Measurements from ENCODE around the gene SDK1. TPM values are rescaled to one million over a fixed set of nuclear protein-coding genes. Genes with fewer than 3 reads are reported as not detected.

SDK1 gene
- total RNA-seq, 1 donor from 2014 or later, result 0.53 TPM

DNA sequence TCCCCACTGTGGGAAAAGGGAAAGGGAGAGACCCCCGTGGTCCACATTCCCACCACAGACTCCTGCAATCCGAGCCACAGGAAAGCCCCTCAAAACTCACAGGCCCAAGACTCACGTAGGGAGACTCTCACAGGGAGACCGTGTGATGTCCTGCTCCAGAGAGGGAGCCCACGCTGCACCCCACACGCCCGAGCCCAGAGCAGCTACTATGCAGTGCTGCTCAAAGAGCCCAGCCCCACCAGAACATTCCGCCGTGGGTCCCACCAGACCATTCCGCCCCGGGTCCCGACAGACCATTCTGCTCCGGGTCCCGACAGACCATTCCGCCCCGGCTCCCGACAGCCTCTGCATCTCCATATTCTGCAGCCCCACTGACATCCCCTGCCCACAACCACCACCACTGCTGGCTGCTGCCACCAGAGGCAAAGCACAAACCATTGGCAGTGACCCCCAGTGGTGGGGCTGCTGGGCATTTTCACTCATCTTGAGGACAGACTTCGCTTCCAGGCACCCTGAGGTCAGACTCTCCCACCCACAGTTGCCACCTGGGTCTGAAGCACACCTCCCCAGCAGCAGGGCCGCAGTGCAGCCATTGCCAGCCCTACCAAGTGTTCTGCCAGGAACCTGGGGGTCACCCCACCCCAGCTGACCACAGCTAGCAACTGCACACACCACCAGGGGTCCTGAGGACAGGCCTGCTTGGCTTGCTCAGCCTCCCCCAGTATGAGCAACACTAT is 755.7 kb downstream of the SDK1 start:
- peak; percentile 24 for DNase-seq (ENCODE audit: low spot score)
- no peak for ATAC-seq

DNA sequence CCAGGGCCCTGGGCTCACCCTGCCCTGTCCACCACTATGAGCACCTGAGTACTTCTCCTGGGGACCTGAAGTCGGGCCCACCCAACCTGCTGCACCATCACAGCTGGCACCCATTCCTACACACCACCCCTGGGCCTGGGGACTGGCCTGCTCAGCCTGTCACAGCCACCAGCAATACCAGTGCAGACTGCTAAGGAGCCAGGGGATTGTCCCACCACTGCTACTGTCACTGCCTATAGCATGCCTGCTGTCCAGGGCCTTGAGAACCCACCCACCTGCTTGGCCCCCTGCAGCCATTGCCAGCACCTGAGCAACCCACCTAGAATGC is 756.2 kb downstream of the SDK1 start:
- DNase-seq (ENCODE audit: low spot score) (no peak), ATAC-seq (no peak)

DNA sequence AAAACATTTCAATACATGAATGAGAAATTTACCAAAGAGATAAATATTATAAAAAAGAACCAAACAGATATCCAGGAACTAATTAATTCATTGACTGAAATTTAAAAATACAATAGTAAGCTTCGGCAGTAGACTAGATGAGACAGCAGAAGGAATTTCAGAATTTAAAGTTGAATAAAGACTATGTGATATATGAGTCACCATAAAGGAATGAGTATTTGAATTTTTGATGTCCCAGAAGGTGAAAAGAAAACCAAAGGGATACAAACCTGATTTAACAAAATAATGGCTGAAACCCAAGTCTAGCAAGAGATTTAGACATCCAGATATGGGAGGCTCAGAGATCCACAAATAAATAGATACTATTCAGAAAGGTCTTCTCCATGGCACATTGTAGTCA is 757.1 kb downstream of the SDK1 start:
- no peak for DNase-seq (ENCODE audit: low spot score)
- ATAC-seq, result no peak

DNA sequence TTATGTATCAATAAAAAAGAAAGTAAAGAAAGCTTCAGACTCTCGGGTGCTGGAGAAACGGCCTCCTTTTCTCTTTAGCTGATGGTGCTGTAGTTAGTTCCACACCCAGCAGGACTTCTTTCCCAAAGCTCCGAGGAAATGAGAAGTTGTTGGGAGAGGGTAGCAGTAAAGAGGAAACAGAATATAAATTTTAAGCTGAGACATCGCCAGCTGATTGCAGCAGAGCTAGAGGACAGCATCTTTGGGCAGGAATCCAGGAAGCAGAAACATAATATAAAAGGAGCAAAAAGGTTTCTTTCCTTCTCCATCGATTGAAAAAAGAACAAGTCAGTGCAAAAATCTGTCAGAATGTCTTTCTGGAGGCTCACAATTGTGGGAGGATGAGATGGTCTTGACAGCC is 764.1 kb downstream of the SDK1 start:
- ATAC-seq, result no peak
- peak; percentile 3 for DNase-seq (ENCODE audit: low spot score)

DNA sequence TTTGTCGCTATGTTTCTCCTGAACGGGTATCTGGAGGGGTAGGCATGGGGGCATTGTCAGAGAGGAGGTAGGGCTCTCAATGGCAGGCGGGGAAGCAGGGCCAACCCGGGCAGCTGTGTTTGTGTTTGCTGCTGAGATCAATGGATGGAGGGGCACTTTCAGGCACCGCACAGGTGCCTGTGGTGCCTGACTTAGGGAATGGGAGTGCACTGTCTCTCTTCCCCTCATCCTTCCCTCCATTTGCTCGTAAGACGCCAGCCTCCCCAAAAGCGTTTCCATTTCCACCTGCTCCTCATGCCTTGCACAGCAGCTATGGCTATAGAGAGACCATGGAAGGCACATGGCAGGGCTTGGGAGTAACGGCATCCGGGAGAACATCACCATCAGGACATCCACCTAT is 765.2 kb downstream of the SDK1 start:
- ATAC-seq (no peak), DNase-seq (ENCODE audit: low spot score) (peak; percentile 26)

DNA sequence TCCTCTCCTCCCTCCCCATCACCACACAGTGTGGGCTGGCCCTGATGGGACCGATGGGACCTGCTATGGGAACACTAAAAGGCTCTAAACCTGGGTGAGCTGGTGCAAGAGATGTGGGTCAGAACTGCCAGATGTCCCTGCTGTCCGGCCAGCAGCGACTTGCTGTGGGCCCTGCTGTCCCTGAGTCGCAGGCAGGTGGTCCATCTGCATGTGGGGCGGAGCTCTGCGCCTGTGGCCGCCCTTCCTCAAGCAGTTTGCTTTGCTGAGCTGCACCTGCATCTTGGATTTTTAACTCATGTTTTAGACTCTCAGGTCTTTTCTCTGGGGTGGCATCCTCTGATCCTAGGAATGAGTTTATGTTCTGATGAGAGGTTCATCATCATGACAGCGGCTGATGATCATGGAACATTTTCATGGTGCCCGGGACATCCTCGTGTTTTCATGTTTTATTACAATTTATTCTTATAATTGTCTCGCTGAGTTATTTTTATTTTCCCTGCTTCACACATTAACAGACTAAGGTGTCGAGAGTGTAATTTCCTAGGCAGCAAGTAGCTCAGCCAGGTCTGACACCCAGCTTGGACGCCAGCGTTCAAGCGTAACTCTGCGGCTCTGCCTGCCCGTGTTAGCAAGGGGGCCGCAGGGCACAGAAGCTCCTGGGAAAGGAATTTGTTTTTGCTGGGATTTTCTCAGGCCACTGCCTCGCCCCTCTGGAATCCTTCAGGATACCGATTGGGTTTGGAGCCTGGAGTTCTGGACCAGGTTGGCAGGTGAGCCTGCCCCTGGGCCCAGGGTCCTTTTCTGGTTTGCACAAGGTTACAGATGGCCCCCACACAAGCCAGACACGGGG is 765.8 kb downstream of the SDK1 start:
- DNase-seq (ENCODE audit: low spot score) (peak; percentile 22), ATAC-seq (no peak)

DNA sequence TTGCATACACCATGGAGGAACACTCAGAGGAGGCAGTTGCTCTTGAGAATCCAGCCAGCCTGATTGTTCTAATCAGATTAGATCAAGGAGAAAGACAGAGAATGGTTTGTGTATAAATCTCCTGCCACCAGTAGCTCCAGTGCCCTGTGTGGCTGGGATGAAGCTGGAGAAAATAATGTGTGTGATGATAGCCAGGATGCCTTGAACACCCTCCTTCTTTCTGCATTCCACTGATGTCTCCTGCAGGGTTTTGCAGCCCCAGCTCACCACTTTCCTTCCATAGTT is 766.4 kb downstream of the SDK1 start:
- ATAC-seq (no peak), DNase-seq (ENCODE audit: low spot score) (no peak)

DNA sequence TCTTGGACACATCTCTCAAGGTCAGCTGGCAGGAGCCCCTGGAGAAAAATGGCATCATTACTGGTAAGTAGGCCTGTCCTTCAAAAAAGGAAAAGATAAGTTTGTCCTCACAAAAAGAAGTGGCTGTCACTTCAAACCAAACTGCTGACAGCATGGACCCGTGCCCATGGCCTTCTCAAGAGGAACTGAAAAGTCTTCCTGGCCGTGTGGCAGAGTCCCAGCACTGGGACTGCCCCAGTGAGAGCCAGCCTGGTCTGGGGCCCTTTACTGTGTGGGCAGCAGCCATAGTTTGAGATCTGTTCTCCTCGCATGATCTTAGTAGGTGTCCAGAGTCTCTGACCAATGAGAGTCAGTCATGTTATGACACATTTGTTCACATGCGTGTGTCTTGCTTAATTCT is 766.8 kb downstream of the SDK1 start:
- ATAC-seq, result no peak
- DNase-seq (ENCODE audit: low spot score), result peak; percentile 39

DNA sequence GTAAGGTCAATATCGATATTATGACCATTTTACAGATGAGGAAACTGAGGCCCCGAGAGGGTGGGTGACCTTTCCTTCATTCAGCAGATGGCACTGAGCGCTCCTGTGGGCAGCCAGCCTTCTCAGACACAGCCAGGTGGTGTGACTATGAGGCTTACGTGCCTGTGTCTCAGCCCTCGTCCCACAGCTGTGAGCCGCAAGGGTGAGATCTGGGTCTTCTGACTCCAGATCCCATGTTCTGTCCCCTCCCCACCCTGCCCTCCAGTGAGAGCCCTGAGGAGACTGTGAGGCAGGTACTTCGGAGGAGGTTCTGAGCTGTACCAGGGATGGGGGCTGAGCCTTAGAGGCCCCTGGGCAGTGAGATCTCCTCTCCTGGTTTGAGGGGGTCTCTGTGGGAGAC is 767.2 kb downstream of the SDK1 start:
- no peak for DNase-seq (ENCODE audit: low spot score)
- no peak for ATAC-seq

DNA sequence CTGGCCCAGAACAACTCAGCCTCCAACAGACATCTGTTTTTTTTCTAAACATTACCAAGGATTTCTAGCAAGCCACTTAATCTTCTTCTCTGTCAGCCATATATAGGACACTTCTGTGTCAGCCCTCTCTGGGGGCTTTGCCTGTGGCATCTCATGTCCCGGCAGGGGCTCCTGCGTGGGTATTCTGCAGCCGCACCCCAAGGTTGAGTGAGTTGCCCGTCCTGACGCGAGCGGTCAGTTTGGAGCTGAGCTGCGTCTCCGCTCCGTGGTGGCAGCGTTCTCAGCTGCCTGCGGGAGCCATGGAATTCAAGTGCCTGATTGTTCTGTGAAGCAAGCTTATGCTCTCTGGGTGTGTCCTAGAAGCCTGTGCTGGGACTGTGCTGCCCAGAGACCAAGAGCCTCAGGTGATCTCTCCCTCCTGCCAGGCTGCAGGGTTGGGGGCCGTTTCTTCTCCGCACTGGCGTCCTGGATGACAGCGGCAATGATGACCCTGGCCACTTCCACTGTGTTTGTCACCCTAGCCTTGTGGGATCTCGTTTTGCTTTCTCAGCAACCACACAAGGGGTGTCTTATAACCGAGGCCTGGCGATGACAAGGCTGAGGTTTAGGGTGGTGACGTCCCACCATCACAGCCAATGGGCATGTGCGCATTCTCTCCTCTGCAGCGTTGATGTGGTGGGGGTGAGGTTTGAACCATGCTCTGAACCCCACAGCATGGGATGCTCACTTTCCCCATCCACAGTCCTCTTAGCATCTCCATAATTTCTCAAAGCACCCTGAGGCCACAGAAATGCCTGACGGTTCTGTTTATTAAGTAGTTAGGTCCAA is 768.4 kb downstream of the SDK1 start:
- DNase-seq (ENCODE audit: low spot score), result no peak
- ATAC-seq, result no peak

DNA sequence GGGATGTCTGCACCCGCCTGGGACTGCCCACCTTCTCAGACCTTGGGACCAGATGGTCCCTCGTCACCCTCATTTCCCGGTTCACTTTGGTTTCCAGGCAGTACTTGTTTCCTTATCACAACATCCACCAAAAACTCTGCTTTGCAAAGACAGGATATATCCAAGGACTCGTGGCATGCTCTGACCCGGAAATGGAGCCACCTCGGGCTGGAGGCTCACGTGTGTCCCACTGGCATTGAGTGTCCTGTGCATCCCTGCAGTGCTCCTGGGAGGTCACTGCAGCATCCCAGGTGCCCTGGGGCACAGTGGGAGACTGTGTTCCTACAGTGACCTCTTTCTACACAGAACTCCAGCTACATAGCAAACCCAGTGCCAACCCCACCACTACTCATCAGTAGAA is 769.2 kb downstream of the SDK1 start:
- no peak for DNase-seq (ENCODE audit: low spot score)
- no peak for ATAC-seq

DNA sequence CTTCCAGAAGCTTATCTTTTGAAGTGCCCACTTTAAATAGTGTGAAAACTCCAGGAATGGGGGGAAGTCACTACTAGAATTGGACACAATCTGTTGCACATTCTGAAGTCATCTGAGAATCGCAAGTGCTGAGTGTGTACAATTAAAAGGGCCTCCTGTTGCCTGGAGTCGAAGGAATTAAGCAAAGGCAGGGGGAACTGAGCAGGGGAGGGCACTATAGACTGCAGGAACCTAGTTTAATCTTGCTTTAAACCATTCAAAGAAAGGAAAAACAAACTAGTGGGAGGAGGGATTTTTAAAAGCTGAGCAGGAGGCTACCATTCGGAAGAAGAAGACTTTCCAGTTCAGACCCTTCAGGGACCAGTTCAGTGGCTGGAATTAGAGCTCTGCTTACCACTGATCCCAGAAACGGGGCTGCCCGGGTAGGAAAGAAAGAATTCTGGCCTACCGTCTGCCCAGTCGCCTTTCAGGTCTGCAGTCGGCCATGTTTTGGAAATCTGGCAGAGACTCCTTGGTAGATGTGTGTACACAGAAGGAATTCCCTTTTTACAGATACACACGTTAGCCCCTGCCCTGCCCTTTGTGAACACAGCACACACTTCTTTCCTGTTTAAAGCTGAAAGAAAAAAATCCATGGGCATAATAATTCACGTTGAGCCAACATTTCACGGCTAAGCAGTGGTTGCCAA is 770.5 kb downstream of the SDK1 start:
- ATAC-seq, result no peak

DNA sequence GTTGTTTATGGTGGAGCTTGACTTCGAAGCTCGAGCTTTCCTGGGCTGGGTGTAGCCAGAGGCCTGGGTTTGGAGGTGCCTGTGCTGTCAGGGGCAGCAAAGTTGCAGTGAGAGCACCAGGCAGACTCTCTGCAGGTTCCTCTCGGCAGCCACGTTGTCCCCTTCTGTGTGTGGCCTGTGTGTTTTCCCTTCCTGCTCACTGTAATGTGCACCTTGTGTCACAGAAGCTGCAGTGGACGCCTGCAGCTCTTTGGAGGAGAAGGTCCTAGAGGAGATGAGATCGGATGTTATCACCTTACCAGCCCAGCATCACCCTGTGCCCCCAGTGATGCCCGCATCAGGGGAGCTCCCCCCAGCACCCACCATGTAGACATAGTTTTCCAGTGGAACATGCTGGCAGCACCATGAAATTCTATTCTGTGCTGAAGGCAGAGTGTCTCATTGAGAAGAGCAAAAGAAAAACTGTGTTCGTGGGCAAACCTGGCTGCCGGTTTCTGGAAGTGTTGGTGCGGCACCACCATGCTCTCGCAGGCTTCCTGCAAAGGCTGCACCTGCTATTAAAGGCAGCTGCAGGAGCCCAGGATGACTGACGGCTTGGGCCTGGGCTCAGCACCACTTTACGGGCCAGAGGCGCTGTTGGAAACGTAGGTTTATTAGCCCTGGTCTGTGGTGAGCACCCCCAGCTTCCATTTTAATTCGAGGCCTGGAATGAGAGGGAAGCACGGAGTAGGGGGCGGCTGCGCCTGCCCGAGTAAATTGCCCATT is 771.3 kb downstream of the SDK1 start:
- ATAC-seq, result no peak
- no peak for DNase-seq (ENCODE audit: low spot score)

More for the DNA sequence above, 770.5 kb downstream of the SDK1 start:
- DNase-seq (ENCODE audit: low spot score), result no peak

DNA sequence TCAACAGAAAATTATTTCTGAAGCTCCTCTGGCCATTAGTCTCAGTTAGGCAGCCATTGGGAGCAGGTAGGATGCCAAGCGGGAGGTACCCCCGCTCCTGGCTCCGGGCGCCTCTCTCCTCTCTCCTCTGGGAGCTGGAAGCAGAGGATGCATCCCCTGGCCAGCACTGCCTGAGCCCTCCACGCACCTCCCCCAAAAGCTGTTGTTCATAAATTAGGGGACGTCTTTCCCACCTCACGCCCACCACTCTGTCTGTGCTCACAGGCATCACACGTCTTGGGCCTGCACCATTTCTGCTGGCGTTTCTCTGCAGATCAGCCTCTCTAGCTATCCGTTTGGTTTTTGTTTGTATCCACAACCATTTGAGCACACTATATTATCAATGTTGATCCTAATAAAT is 772.0 kb downstream of the SDK1 start:
- DNase-seq (ENCODE audit: low spot score) (no peak), ATAC-seq (no peak)

DNA sequence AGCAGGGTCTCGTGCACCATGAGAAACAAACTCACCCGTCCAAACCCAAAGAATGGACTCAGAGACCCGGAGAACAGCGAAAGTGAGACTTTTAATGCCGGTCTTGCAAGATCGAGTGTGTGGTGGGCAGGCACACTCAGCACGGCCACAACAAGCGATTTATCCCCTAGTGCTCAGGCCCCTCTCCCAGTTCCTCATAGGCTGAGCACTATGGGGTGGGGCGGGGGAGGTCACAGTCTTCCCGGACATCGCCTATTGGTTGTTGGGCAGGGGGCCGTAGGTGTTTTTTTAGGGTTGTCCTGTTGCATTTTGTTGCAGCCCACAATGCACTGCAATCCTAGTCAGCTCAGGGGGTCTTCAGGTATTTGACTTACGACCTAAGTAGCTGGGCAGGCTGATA is 772.7 kb downstream of the SDK1 start:
- ATAC-seq (no peak), DNase-seq (ENCODE audit: low spot score) (no peak)

DNA sequence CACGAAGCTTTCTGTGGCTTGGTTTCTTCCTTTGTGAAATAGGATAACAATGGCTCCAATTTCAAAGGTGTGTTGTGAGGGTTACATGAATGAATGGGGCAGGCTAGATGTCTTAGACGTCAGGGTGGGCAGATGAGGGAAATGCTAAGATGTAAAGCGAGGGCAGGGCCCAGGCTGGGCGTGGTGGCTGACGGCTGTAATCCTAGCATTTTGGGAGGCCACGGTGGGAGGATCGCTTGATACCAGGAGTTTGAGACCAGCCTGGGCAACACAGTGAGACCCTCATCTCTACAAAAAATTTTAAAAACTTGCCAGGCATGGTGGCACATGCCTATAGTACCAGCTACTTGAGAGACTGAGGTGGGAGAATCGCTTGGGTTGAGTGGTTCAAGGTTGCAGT is 773.4 kb downstream of the SDK1 start:
- ATAC-seq, result no peak

DNA sequence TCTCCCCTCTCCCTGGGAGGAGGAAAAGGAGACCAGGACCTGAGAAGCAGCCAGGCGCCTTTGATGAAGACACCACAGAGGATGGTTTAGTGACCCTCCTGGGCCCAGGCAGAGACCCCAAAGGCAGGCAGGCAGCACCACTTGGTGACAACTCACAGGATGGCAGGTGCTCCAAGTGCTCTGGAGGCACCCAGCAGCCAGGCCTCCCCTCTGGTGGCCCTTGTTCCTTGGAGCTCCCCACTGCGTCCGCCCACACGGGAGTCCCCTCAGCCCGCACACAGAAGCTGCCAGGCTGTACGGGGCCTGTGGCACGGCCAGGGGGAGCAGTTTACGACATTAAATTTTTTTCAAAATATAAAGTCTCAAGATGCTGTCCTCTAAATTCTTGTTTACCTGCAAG is 773.9 kb downstream of the SDK1 start:
- DNase-seq (ENCODE audit: low spot score), result no peak
- ATAC-seq, result no peak

More for the DNA sequence above, 773.4 kb downstream of the SDK1 start:
- no peak for DNase-seq (ENCODE audit: low spot score)

DNA sequence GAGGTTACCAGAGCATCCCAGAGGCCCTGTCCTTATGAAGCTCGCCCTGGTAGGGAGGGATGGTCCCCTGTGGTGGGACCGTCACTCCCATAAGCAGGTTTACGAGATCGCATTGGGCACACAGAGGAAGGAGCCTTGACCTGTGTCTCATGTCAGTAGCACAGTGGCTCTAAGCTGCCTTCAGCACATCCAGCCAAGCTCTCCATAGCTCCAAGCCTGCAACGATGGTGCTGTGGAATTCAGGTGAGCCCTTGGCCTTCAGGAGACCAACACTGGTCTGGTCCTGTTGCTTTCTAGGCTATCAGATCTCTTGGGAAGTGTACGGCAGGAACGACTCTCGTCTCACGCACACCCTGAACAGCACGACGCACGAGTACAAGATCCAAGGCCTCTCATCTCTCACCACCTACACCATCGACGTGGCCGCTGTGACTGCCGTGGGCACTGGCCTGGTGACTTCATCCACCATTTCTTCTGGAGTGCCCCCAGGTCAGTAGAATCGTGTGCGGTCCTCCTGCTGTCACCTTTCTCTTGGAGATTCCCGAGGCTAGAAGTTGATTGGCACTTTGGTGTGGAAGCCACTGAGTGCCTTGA is 775.7 kb downstream of the SDK1 start:
- DNase-seq (ENCODE audit: low spot score) (no peak), ATAC-seq (no peak)

DNA sequence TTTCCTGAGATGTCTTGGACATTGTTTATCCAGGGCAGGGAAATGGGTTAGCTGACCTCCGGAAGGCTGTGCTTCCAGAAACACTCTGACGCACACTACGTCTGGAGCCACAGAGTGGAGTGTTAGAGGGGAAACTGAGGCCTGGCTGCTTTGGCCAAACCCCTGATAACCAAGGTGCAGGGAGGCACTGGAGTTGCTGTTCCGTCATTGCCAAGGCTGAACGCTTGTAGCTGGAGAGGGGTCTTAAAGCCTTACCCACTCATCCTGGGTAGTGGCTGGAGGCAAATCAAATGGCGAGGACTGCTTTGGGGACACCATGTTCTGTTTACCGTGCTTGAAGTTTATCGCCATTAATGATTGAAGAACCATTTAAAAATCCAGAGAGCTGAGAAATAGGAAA is 776.9 kb downstream of the SDK1 start:
- DNase-seq (ENCODE audit: low spot score) (no peak), ATAC-seq (no peak)

DNA sequence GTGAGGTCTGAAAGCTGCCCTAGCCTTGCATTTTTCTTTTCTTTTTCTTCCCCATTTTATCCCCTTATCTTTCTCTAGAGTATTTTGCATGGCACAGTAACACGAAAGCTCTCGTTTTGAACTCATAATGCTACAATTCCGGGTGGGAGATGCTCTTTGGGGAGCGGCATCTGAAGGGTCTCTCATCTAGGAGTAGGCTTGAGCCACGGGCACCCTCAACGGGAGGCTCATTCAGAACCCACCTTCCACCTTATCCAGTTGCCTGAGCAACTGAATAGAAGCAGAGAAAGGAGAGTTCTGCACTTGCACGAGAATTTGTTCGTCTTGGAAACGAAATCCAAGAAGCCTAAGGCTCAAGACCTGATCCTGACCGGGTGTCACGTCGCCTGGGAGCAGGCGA is 777.5 kb downstream of the SDK1 start:
- DNase-seq (ENCODE audit: low spot score) (no peak), ATAC-seq (no peak)
